ENCODE results near the gene SPDYE3. TPM values are rescaled to one million over a fixed set of nuclear protein-coding genes. Genes with fewer than 3 reads are reported as not detected.

SPDYE3 gene
- total and polyA plus RNA-seq, 2 of the 13 experiments (the other 11 are each of a cell fraction or from before 2014, with no cell fraction given), result not detected

- TF ChIP-seq ZNF609 (CRISPR knock-in tag; IDR thresholded peaks at IDR 0.05; ENCODE audit: borderline replicate concordance) (peak; percentile 13; the same call in 1 of the 2 replicates), RARA (CRISPR knock-in tag; IDR thresholded peaks at IDR 0.05) (0 out of 2 replicates have a peak, but pooled peaks have one; percentile 22), ZGPAT (CRISPR knock-in tag; IDR thresholded peaks at IDR 0.05) (peak; percentile 82), CREB1 (IDR thresholded peaks at IDR 0.05) (peak; percentile 96), CREB1 (CRISPR knock-in tag; IDR thresholded peaks at IDR 0.05) (peak; percentile 93), ZNF430 (CRISPR knock-in tag; IDR thresholded peaks at IDR 0.05) (peak; percentile 90), POGZ (CRISPR knock-in tag; IDR thresholded peaks at IDR 0.05) (peak; percentile 71), POGK (CRISPR knock-in tag; conservative IDR thresholded peaks at IDR 0.05) (peak; percentile 64), ZNF329 (CRISPR knock-in tag; IDR thresholded peaks at IDR 0.05; ENCODE audit: low read depth) (0 out of 2 replicates have a peak, but pooled peaks have one; percentile 53), ARNT2 (CRISPR knock-in tag; IDR thresholded peaks at IDR 0.05; ENCODE audit: low read depth) (peak; percentile 56; the same call in 1 of the 2 replicates), DRAP1 (CRISPR knock-in tag; IDR thresholded peaks at IDR 0.05) (peak; percentile 87), ZBTB38 (CRISPR knock-in tag; IDR thresholded peaks at IDR 0.05) (peak; percentile 86), ZFP90 (CRISPR knock-in tag; IDR thresholded peaks at IDR 0.05; ENCODE audit: borderline replicate concordance) (peak; percentile 90), ZNF331 (CRISPR knock-in tag; IDR thresholded peaks at IDR 0.05) (peak; percentile 44; the same call in 1 of the 2 replicates), ZNF451 (CRISPR knock-in tag; IDR thresholded peaks at IDR 0.05) (0 out of 2 replicates have a peak, but pooled peaks have one; percentile 47), SP2 (CRISPR knock-in tag; IDR thresholded peaks at IDR 0.05) (peak; percentile 82), ERF (CRISPR knock-in tag; IDR thresholded peaks at IDR 0.05) (peak; percentile 76; the same call in 1 of the 2 replicates), POLR2AphosphoS5 (IDR thresholded peaks at IDR 0.05; ENCODE audit: low read depth, low read length) (peak; percentile 94), RXRB (CRISPR knock-in tag; IDR thresholded peaks at IDR 0.05; ENCODE audit: borderline replicate concordance) (peak; percentile 45; the same call in 1 of the 2 replicates), REPIN1 (CRISPR knock-in tag; IDR thresholded peaks at IDR 0.05; ENCODE audit: borderline replicate concordance, low read depth) (peak; percentile 58; the same call in 1 of the 2 replicates), ZNF432 (CRISPR knock-in tag; IDR thresholded peaks at IDR 0.05; ENCODE audit: borderline replicate concordance) (0 out of 2 replicates have a peak, but pooled peaks have one; percentile 34)
These were observed 28.3 kb downstream of the SPDYE3 start (continued) for GRCh38 chr7:100335566-100336466.

Data from HepG2 (cell line).